ENCODE data around the gene DNHD1.

Gene DNHD1

GRCh38 chr11:6603287-6604080 lies 106.4 kb downstream of the DNHD1 start, which contains the start of the genes ILK and RRP8:
Gene ILK, plus strand, starts transcription at chr11:6603774. Its CDS starts 498 bp downstream, at chr11:6604272.
Gene RRP8, minus strand, starts transcription at chr11:6603616. Its CDS starts 114 bp downstream, at chr11:6603502.
- no peak for TF ChIP-seq Cebpa-rat (IDR thresholded peaks at IDR 0.05)
- Histone ChIP-seq H3K4me2 (peak within 1 kb of the TSS; percentile 89 to 98 (median 95)), H3K9me3 (replicated peaks in 1 of 11) (no peaks in the 10 kb centered on the region), H3K9ac (peak within 1 kb of the TSS; percentile 80 to 94 (median 90)), H3K36me3 (peaks cover 42 to 57% (median 46%) of the 10 kb centered on the region in 11 experiments), H3K27ac (peak within 1 kb of the TSS; percentile 69 to 88 (median 83)), H3K4me3 (peak within 1 kb of the TSS; percentile 81 to 96 (median 88)), H3K27me3 (no peaks in the 10 kb centered on the region), H3K4me1 (peaks cover 49 to 62% (median 56%) of the 10 kb centered on the region in 10 experiments), H4K20me1 (peaks cover 21 to 78% (median 49%) of the 10 kb centered on the region in 11 experiments; a peak in 20 of 22 replicates)

GRCh38 chr11:6604081-6604626 lies 107.1 kb downstream of the DNHD1 start:
- Histone ChIP-seq H3K27ac (peak overlapping the region; percentile 69 to 88 (median 83)), H3K4me3 (peak overlapping the region; percentile 81 to 96 (median 88)), H3K4me2 (peak overlapping the region; percentile 81 to 98 (median 94)), H3K9me3 (replicated peaks in 1 of 11) (no peaks in the 10 kb centered on the region), H3K27me3 (no peaks in the 10 kb centered on the region), H4K20me1 (peaks cover 21 to 78% (median 42%) of the 10 kb centered on the region in 11 experiments; a peak in 20 of 22 replicates), H3K9ac (peak overlapping the region; percentile 80 to 94 (median 90)), H3K4me1 (peaks cover 49 to 69% (median 59%) of the 10 kb centered on the region in 10 experiments), H3K36me3 (peaks cover 42 to 57% (median 46%) of the 10 kb centered on the region in 11 experiments)
- no peak for TF ChIP-seq Cebpa-rat (IDR thresholded peaks at IDR 0.05)

- Histone ChIP-seq H3K4me2 (peak overlapping the region; percentile 81 to 98 (median 94)), H3K9me3 (replicated peaks in 1 of 11) (no peaks in the 10 kb centered on the region), H3K27me3 (no peaks in the 10 kb centered on the region), H3K9ac (peak overlapping the region; percentile 80 to 94 (median 90)), H3K27ac (peak overlapping the region in 7 of 11 experiments; percentile 70 to 88 (median 81); a peak in 12 of 22 replicates), H3K4me1 (peaks cover 49 to 75% (median 60%) of the 10 kb centered on the region in 10 experiments), H3K4me3 (peak overlapping the region; percentile 81 to 96 (median 88)), H4K20me1 (peaks cover 21 to 73% (median 37%) of the 10 kb centered on the region in 11 experiments; a peak in 20 of 22 replicates), H3K36me3 (peaks cover 42 to 57% (median 46%) of the 10 kb centered on the region in 11 experiments)
- no peak for TF ChIP-seq Cebpa-rat (IDR thresholded peaks at IDR 0.05)
Measured at GRCh38 chr11:6604790-6605189, 107.7 kb downstream of the DNHD1 start.

- H3K4me3 ChIP-seq: peak overlapping the region in 5 of 10 experiments; percentile 0 to 96 (median 91); a peak in 9 of 20 replicates
- no peak for TF ChIP-seq Cebpa-rat (IDR thresholded peaks at IDR 0.05)
- H4K20me1 ChIP-seq: peaks cover 15 to 72% (median 40%) of the 10 kb centered on the region in 11 experiments; a peak in 19 of 22 replicates
- H3K9me3 ChIP-seq (replicated peaks in 1 of 11): no peaks in the 10 kb centered on the region
- H3K27ac ChIP-seq: peak overlapping the region in 9 of 11 experiments; percentile 8 to 83 (median 52); a peak in 14 of 22 replicates
- H3K4me2 ChIP-seq: peak overlapping the region; percentile 81 to 98 (median 94)
- H3K27me3 ChIP-seq: no peaks in the 10 kb centered on the region
- peaks cover 39 to 53% (median 45%) of the 10 kb centered on the region in 11 experiments for H3K36me3 ChIP-seq
- H3K4me1 ChIP-seq: peaks cover 61 to 79% (median 66%) of the 10 kb centered on the region in 10 experiments
- peak overlapping the region in 10 of 11 experiments; percentile 18 to 91 (median 40); a peak in 16 of 22 replicates for H3K9ac ChIP-seq
Measured at GRCh38 chr11:6606471-6607189, 109.5 kb downstream of the DNHD1 start.

GRCh38 chr11:6607190-6607795 lies 110.2 kb downstream of the DNHD1 start:
- Histone ChIP-seq H3K4me1 (peaks cover 55 to 72% (median 59%) of the 10 kb centered on the region in 10 experiments), H3K4me2 (peak overlapping the region; percentile 81 to 98 (median 94)), H3K9ac (peak overlapping the region in 9 of 11 experiments; percentile 18 to 49 (median 39); a peak in 13 of 22 replicates), H3K9me3 (replicated peaks in 1 of 11) (no peaks in the 10 kb centered on the region), H3K27me3 (no peaks in the 10 kb centered on the region), H3K36me3 (peaks cover 35 to 48% (median 42%) of the 10 kb centered on the region in 11 experiments), H3K27ac (peak overlapping the region in 8 of 11 experiments; percentile 8 to 83 (median 48); a peak in 8 of 22 replicates), H4K20me1 (peaks cover 9 to 67% (median 35%) of the 10 kb centered on the region in 11 experiments; a peak in 18 of 22 replicates), H3K4me3 (peak overlapping the region in 5 of 10 experiments; percentile 0 to 96 (median 91); a peak in 6 of 20 replicates)
- no peak for TF ChIP-seq Cebpa-rat (IDR thresholded peaks at IDR 0.05)

DNA sequence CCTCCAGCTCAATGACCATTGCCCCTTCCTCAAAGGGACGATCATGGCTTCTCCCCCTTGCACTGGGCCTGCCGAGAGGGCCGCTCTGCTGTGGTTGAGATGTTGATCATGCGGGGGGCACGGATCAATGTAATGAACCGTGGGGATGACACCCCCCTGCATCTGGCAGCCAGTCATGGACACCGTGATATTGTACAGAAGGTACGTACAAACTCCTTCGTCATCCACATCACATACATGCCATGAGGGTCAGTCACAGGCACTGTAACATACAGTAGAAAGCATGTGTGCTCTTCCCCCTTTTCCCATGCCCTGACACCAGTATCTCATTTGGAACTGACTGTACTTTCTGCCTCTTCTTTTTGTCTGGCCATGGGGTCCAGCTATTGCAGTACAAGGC lies 110.9 kb downstream of the DNHD1 start:
- peaks cover 7 to 60% (median 31%) of the 10 kb centered on the region in 11 experiments; a peak in 17 of 22 replicates for H4K20me1 ChIP-seq
- H3K27ac ChIP-seq: peak overlapping the region in 1 of 11 experiments; percentile 83; a peak in 2 of 22 replicates

DNA sequence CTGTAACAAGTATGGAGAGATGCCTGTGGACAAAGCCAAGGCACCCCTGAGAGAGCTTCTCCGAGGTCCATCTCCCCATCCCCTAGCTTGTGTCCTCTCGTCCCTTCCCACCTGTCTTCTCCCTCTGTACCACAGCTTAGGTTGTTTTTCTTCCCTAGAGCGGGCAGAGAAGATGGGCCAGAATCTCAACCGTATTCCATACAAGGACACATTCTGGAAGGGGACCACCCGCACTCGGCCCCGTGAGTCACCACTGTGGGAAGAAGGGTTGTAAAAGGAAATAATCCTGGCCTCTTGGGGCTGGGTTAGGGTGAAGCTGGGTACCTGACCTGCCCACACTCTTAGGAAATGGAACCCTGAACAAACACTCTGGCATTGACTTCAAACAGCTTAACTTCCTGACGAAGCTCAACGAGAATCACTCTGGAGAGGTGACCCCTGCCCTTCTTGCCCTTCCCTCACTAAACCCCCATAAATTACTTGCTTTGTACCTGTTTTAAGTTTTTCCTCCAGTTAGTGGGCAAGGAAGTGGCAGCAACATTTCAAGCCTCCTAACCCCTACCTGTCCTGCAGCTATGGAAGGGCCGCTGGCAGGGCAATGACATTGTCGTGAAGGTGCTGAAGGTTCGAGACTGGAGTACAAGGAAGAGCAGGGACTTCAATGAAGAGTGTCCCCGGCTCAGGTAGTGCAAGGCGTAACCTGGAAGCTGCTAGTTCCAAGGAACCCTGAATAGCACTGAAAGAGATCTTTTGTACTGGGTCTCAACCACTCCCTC lies 111.8 kb downstream of the DNHD1 start:
- Histone ChIP-seq H3K27me3 (no peaks in the 10 kb centered on the region), H4K20me1 (peaks cover 7 to 59% (median 31%) of the 10 kb centered on the region in 11 experiments; a peak in 16 of 22 replicates), H3K9me3 (replicated peaks in 1 of 11) (no peaks in the 10 kb centered on the region), H3K4me3 (no peak overlapping the region), H3K9ac (peak overlapping the region in 2 of 11 experiments; percentile 25 to 42; a peak in 3 of 22 replicates), H3K4me1 (peaks cover 61 to 84% (median 69%) of the 10 kb centered on the region in 10 experiments), H3K4me2 (peak overlapping the region in 2 of 11 experiments; percentile 94 to 98; a peak in 4 of 22 replicates), H3K36me3 (peaks cover 35 to 55% (median 42%) of the 10 kb centered on the region in 11 experiments), H3K27ac (no peak overlapping the region)
- no peak for TF ChIP-seq Cebpa-rat (IDR thresholded peaks at IDR 0.05)

More for the DNA sequence above, 110.9 kb downstream of the DNHD1 start:
- H3K4me1 ChIP-seq: peaks cover 55 to 75% (median 61%) of the 10 kb centered on the region in 10 experiments
- H3K4me3 ChIP-seq: peak overlapping the region in 1 of 10 experiments; percentile 93; a peak in 1 of 20 replicates
- TF ChIP-seq Cebpa-rat (IDR thresholded peaks at IDR 0.05): no peak
- peak overlapping the region in 3 of 11 experiments; percentile 16 to 42 (median 23); a peak in 4 of 22 replicates for H3K9ac ChIP-seq
- H3K9me3 ChIP-seq (replicated peaks in 1 of 11): no peaks in the 10 kb centered on the region
- H3K27me3 ChIP-seq: no peaks in the 10 kb centered on the region
- H3K4me2 ChIP-seq: peak overlapping the region in 10 of 11 experiments; percentile 81 to 98 (median 94); a peak in 18 of 22 replicates
- H3K36me3 ChIP-seq: peaks cover 35 to 48% (median 42%) of the 10 kb centered on the region in 11 experiments

Data from BLaER1 treated with 17β-estradiol and CSF1 and Interleukin-3, amounts not matched to agents 10 nM and 100 nM (cell line).